GM12878 (cell line): ENCODE data around the gene SLC41A1. TPM values are rescaled to one million over a fixed set of nuclear protein-coding genes. Genes with fewer than 3 reads are reported as not detected.

Experiments
- ATAC-seq: fragments of 200-7000 bp; cut with Tn5 transposase; 3 replicates; pipeline ENCODE4 v1.9.1; 2020; ENCODE audit warnings: mild to moderate bottlenecking, moderate library complexity
- BruUV-seq: library from RNA; stranded (reverse); fragments of 400-500 nt; replicated peaks from 2 replicates; lab custom pipeline; 2021; lab: Mats Ljungman, UMichigan
- CTCF ChIA-PET: fragments of 300-600 bp; sonication (Branson Sonifier 250); formaldehyde crosslinking; extraction: SDS; loops from one replicate; lab custom pipeline; 2021; ENCODE audit warnings: inconsistent platforms; lab: Yijun Ruan, JAX
- POLR2A ChIA-PET: fragments of 350-600 bp; formaldehyde crosslinking; extraction: SDS; loops from one replicate; lab custom pipeline; 2021; ENCODE audit warnings: inconsistent platforms; lab: Charles Lee
- RAD21 ChIA-PET: fragments of 300-600 bp; sonication (Branson Sonifier 250); formaldehyde crosslinking; loops from one replicate; lab custom pipeline; 2023; ENCODE audit warnings: antibody characterized with exemption; ENCODE audit not compliant: unreplicated experiment; lab: Charles Lee
- SMC1A ChIA-PET: fragments of 300-600 bp; sonication (Branson Sonifier 250); formaldehyde crosslinking; loops from one replicate; lab custom pipeline; 2023; ENCODE audit not compliant: unreplicated experiment, uncharacterized antibody; lab: Charles Lee
- DNase-seq: peaks from one replicate; pipeline ENCODE4 v3.0.0-alpha.2; 2011; ENCODE audit warnings: low read depth, low spot score
- FAIRE-seq: peaks from 3 replicates; lab custom pipeline; 2011; peaks lifted over from hg19 to GRCh38; lab: Jason Lieb, UNC
- H2AFZ ChIP-seq: 2 replicates; pipeline ENCODE4 v1.6.0; 2011; ENCODE audit warnings: low read depth, low read length, control low read depth; ENCODE audit not compliant: control insufficient read depth
- H3K27ac ChIP-seq: 2 replicates; pipeline ENCODE4 v1.5.1; 2011; ENCODE audit warnings: control low read depth; ENCODE audit not compliant: control insufficient read depth, insufficient read depth
- H3K27me3 ChIP-seq, 2 experiments: replicated peaks in 1 of 2; 2 replicates each; pipeline versions ENCODE4 v1.6.0 to v1.6.1; 2011; ENCODE audit warnings: low read length in 1 of 2; ENCODE audit not compliant: control insufficient read depth in 2 of 2, insufficient read depth in 2 of 2
- H3K36me3 ChIP-seq, 2 experiments: 2 replicates each; pipeline ENCODE4 v1.5.1; 2011; ENCODE audit warnings: low read length in 1 of 2; ENCODE audit not compliant: control insufficient read depth in 2 of 2, insufficient read depth in 2 of 2
- H3K4me1 ChIP-seq: 2 replicates; pipeline ENCODE4 v1.6.1; 2011; ENCODE audit warnings: mild to moderate bottlenecking, low read length, moderate library complexity, mixed read lengths; ENCODE audit not compliant: control insufficient read depth, insufficient read depth
- H3K4me2 ChIP-seq: 2 replicates; pipeline ENCODE4 v1.6.0; 2011; ENCODE audit warnings: control low read depth; ENCODE audit not compliant: control insufficient read depth, insufficient read depth
- H3K4me3 ChIP-seq: fragments of 200-600 bp; sonication (generic); 2 replicates; pipeline ENCODE4 v1.5.1; 2016
- H3K79me2 ChIP-seq: 2 replicates; pipeline ENCODE4 v1.6.0; 2011; ENCODE audit warnings: low read length; ENCODE audit not compliant: control insufficient read depth, insufficient read depth
- H3K9ac ChIP-seq: 2 replicates; pipeline ENCODE4 v1.8.0; 2011; ENCODE audit warnings: low read length, control low read depth, mixed read lengths; ENCODE audit not compliant: control insufficient read depth, insufficient read depth
- H3K9me3 ChIP-seq: replicated peaks from 3 replicates; pipeline ENCODE4 v1.5.1; 2011; ENCODE audit warnings: mild to moderate bottlenecking, low read length; ENCODE audit not compliant: control insufficient read depth, insufficient read depth
- H4K20me1 ChIP-seq: 2 replicates; pipeline ENCODE4 v1.6.0; 2011; ENCODE audit not compliant: control insufficient read depth, insufficient read depth
- CBX3 ChIP-seq: fragments of 200-600 bp; sonication (generic); IDR thresholded peaks from 2 replicates; pipeline ENCODE4 v1.6.1; 2016; ENCODE audit warnings: low read depth, borderline replicate concordance
- KAT2A ChIP-seq: conservative IDR thresholded peaks from 2 replicates; pipeline ENCODE4 v1.6.1; 2011; ENCODE audit warnings: low read depth, low read length; ENCODE audit not compliant: control insufficient read depth
- RB1 ChIP-seq: fragments of 450-650 bp; formaldehyde crosslinking; IDR thresholded peaks from 2 replicates; pipeline ENCODE4 v1.6.1; 2017; ENCODE audit warnings: mild to moderate bottlenecking, borderline replicate concordance
- REST ChIP-seq: IDR thresholded peaks from 2 replicates; pipeline ENCODE4 v1.6.1; 2012; ENCODE audit warnings: mild to moderate bottlenecking, low read depth, low read length
- RFX5 ChIP-seq: IDR thresholded peaks from 2 replicates; pipeline ENCODE4 v1.6.1; 2011; ENCODE audit warnings: low read depth, low read length, improper control_type of control experiment
- SMC3 ChIP-seq: IDR thresholded peaks from 2 replicates; pipeline ENCODE4 v1.6.1; 2011; ENCODE audit warnings: low read length, improper control_type of control experiment, borderline replicate concordance
- SUPT20H ChIP-seq: IDR thresholded peaks from 2 replicates; pipeline ENCODE4 v1.6.1; 2011; ENCODE audit warnings: low read depth, mild to moderate bottlenecking, low read length, moderate library complexity, borderline replicate concordance; ENCODE audit not compliant: control insufficient read depth
- SUZ12 ChIP-seq: fragments of 200-600 bp; sonication (generic); IDR thresholded peaks from one replicate; pipeline ENCODE4 v1.6.1; 2018; ENCODE audit warnings: antibody characterized with exemption, mild to moderate bottlenecking; ENCODE audit not compliant: unreplicated experiment
- TCF7 ChIP-seq: IDR thresholded peaks from 2 replicates; pipeline ENCODE4 v1.6.1; 2014; ENCODE audit warnings: antibody characterized with exemption, borderline replicate concordance
- ZNF384 ChIP-seq: IDR thresholded peaks from 2 replicates; pipeline ENCODE4 v1.6.1; 2012; ENCODE audit warnings: low read depth, mild to moderate bottlenecking, low read length, improper control_type of control experiment, borderline replicate concordance
- WGBS: methylation state at CpG from one replicate; pipeline ENCODE4 v1.1.6; 2016; ENCODE audit warnings: low lambda C conversion rate; ENCODE audit not compliant: insufficient replicate concordance, insufficient coverage; ENCODE audit errors: missing lambda C conversion rate; 5-methylcytosine and 5-hydroxymethylcytosine counted together
- in situ Hi-C: fragments of 300-500 bp; cut with MboI; formaldehyde crosslinking; loops from 9 replicates; pipeline ENCODE4 v1.14.3; 2018; ENCODE audit warnings: mixed read lengths
- intact Hi-C: fragments of 100-400 bp; cut with micrococcal nuclease; formaldehyde crosslinking; loops from one replicate; pipeline ENCODE4 v1.14.2; 2022; ENCODE audit not compliant: unreplicated experiment
- polyA plus RNA-seq, 11 experiments: library from polyadenylated mRNA; depleted of rRNA in 4 of 11; unstranded in 6 of 11; stranded (reverse) in 5 of 11; fragments of >200 nt; fragmentation: Nextera tagmentation in 4 of 11; fragmentation: Illumina TruSeq in 1 of 11; extraction: Ambion mirVana in 4 of 11; extraction: Trizol in 1 of 11; gene quantifications; 1 replicate in 1 of 11; 2 replicates in 10 of 11; pipeline versions ENCODE4 v1.2.1 to v1.2.3, GENCODE V29; 2011 to 2016; ENCODE audit warnings: inconsistent platforms in 2 of 11, missing spikeins in 2 of 11, low read depth in 1 of 11
- total RNA-seq, 4 experiments: library from RNA; depleted of rRNA in 3 of 4; stranded (reverse); fragments of >200 nt in 3 of 4; fragmentation: Illumina TruSeq in 1 of 4; extraction: Trizol in 1 of 4; gene quantifications; 2 replicates each; pipeline versions ENCODE4 v1.2.1 to v1.2.3, GENCODE V29; 2013 to 2021
- TF ChIP-seq, protein P1 (sequence below): fragments of 450-650 bp; formaldehyde crosslinking; IDR thresholded peaks from 2 replicates; pipeline ENCODE4 v1.4.0; 2022; ENCODE audit warnings: mild to moderate bottlenecking, moderate library complexity
- TF ChIP-seq, protein P2 (sequence below): fragments of 450-650 bp; conservative IDR thresholded peaks from 2 replicates; pipeline ENCODE4 v1.6.1; 2017; ENCODE audit warnings: mild to moderate bottlenecking, moderate library complexity
- TF ChIP-seq, protein P3 (sequence below): fragments of 450-650 bp; IDR thresholded peaks from 2 replicates; pipeline ENCODE4 v1.6.1; 2018; ENCODE audit warnings: borderline replicate concordance, mild to moderate bottlenecking; ENCODE audit not compliant: partially characterized antibody

The SLC41A1 gene
- total and polyA plus RNA-seq, 10 of the 15 experiments (the other 5 are each of a cell fraction or from before 2014, with no cell fraction given), result 0.13 to 11.3 (median 0.42) TPM

GRCh38 chr1:205834751-205835150 is 21.8 kb upstream of the SLC41A1 start:
- ATAC-seq (no peak), FAIRE-seq (no peak), DNase-seq (no peak)
- no TSS peak for BruUV-seq
- no peaks in the 10 kb centered on the region for H4K20me1 ChIP-seq
- H3K27ac ChIP-seq, result no peak overlapping the region
- no peaks in the 10 kb centered on the region for H3K36me3 ChIP-seq
- in situ Hi-C loops (no loop called here), intact Hi-C loops (no loop called here)
- WGBS, result 40% methylated on average over 4 of the region's 4 CpGs
- no peaks in the 10 kb centered on the region for H3K9me3 ChIP-seq
- no peak overlapping the region for H3K9ac ChIP-seq
- peaks cover 0 to 6% of the 10 kb centered on the region in 2 experiments; a peak in 2 of 4 replicates for H3K27me3 ChIP-seq
- H3K4me3 ChIP-seq, result no peak overlapping the region
- no peaks in the 10 kb centered on the region for H3K79me2 ChIP-seq
- no peaks in the 10 kb centered on the region for H3K4me1 ChIP-seq
- POLR2A ChIA-PET, result no interaction called here
- RAD21 ChIA-PET, result no interaction called here
- CTCF ChIA-PET, result no interaction called here
- H2AFZ ChIP-seq, result no peak overlapping the region
- no peak overlapping the region for H3K4me2 ChIP-seq
- SMC1A ChIA-PET, result no interaction called here
- no peak for TF ChIP-seq REST
- TF ChIP-seq SUZ12, result no peak
- no peak for TF ChIP-seq ZNF384
- TF ChIP-seq, protein P1, sequence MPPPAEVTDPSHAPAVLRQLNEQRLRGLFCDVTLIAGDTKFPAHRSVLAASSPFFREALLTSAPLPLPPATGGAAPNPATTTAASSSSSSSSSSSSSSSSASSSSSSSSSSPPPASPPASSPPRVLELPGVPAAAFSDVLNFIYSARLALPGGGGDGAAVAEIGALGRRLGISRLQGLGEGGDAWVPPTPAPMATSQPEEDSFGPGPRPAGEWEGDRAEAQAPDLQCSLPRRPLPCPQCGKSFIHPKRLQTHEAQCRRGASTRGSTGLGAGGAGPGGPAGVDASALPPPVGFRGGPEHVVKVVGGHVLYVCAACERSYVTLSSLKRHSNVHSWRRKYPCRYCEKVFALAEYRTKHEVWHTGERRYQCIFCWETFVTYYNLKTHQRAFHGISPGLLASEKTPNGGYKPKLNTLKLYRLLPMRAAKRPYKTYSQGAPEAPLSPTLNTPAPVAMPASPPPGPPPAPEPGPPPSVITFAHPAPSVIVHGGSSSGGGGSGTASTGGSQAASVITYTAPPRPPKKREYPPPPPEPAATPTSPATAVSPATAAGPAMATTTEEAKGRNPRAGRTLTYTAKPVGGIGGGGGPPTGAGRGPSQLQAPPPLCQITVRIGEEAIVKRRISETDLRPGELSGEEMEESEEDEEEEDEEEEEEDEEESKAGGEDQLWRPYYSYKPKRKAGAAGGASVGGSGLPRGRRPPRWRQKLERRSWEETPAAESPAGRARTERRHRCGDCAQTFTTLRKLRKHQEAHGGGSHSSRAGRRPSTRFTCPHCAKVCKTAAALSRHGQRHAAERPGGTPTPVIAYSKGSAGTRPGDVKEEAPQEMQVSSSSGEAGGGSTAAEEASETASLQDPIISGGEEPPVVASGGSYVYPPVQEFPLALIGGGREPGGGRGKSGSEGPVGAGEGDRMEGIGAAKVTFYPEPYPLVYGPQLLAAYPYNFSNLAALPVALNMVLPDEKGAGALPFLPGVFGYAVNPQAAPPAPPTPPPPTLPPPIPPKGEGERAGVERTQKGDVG, result no peak
- TF ChIP-seq, protein P2, sequence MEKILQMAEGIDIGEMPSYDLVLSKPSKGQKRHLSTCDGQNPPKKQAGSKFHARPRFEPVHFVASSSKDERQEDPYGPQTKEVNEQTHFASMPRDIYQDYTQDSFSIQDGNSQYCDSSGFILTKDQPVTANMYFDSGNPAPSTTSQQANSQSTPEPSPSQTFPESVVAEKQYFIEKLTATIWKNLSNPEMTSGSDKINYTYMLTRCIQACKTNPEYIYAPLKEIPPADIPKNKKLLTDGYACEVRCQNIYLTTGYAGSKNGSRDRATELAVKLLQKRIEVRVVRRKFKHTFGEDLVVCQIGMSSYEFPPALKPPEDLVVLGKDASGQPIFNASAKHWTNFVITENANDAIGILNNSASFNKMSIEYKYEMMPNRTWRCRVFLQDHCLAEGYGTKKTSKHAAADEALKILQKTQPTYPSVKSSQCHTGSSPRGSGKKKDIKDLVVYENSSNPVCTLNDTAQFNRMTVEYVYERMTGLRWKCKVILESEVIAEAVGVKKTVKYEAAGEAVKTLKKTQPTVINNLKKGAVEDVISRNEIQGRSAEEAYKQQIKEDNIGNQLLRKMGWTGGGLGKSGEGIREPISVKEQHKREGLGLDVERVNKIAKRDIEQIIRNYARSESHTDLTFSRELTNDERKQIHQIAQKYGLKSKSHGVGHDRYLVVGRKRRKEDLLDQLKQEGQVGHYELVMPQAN, result no peak
- TF ChIP-seq, protein P3, sequence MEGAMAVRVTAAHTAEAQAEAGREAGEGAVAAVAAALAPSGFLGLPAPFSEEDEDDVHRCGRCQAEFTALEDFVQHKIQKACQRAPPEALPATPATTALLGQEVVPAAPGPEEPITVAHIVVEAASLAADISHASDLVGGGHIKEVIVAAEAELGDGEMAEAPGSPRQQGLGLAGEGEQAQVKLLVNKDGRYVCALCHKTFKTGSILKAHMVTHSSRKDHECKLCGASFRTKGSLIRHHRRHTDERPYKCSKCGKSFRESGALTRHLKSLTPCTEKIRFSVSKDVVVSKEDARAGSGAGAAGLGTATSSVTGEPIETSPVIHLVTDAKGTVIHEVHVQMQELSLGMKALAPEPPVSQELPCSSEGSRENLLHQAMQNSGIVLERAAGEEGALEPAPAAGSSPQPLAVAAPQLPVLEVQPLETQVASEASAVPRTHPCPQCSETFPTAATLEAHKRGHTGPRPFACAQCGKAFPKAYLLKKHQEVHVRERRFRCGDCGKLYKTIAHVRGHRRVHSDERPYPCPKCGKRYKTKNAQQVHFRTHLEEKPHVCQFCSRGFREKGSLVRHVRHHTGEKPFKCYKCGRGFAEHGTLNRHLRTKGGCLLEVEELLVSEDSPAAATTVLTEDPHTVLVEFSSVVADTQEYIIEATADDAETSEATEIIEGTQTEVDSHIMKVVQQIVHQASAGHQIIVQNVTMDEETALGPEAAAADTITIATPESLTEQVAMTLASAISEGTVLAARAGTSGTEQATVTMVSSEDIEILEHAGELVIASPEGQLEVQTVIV, result no peak
- TF ChIP-seq TCF7, result no peak
- TF ChIP-seq SUPT20H, result no peak
- TF ChIP-seq RFX5, result no peak
- no peak for TF ChIP-seq RB1
- TF ChIP-seq SMC3, result no peak
- no peak for TF ChIP-seq KAT2A
- no peak for TF ChIP-seq CBX3
